Breast epithelium (tissue), 4 donors: ENCODE data around the gene TBCA. TPM values are rescaled to one million over a fixed set of nuclear protein-coding genes. Genes with fewer than 3 reads are reported as not detected.

Experiments used
- DNase-seq, 2 donors: peaks; one replicate each; pipeline ENCODE4 v3.0.0-alpha.2; 2019; ENCODE audit warnings: low spot score in 2 of 2
- H3K27ac ChIP-seq, 2 donors: fragments of 200-600 bp; sonication (generic) in 1 of 2; one replicate each; pipeline ENCODE4 v1.5.1; 2016 to 2019; ENCODE audit warnings: mild to moderate bottlenecking in 1 of 2
- H3K27me3 ChIP-seq, 2 donors: fragments of 200-600 bp; sonication (generic) in 1 of 2; one replicate each; pipeline versions ENCODE4 v1.5.1 to v1.6.0; 2017 to 2019; ENCODE audit warnings: control low read depth in 1 of 2, mild to moderate bottlenecking in 1 of 2
- H3K36me3 ChIP-seq: fragments of 200-600 bp; one replicate; pipeline ENCODE4 v1.5.1; 2019
- H3K4me1 ChIP-seq, 2 donors: fragments of 200-600 bp; sonication (generic); one replicate each; pipeline ENCODE4 v1.5.1; 2016 to 2019; ENCODE audit warnings: control low read depth in 1 of 2
- H3K4me3 ChIP-seq, 3 donors: fragments of 200-600 bp; sonication (generic); 1 replicate in 2 of 3; 2 replicates in 1 of 3; pipeline ENCODE4 v1.5.1; 2016 to 2019; ENCODE audit warnings: mild to moderate bottlenecking in 3 of 3, moderate library complexity in 2 of 3
- H3K9me3 ChIP-seq, 2 donors: fragments of 200-600 bp; sonication (generic) in 1 of 2; one replicate each; pipeline ENCODE4 v1.5.1; 2016 to 2019; ENCODE audit warnings: control low read depth in 1 of 2
- POLR2A ChIP-seq: fragments of 450-650 bp; IDR thresholded peaks from one replicate; pipeline ENCODE4 v1.6.1; 2016; ENCODE audit warnings: antibody characterized with exemption, mild to moderate bottlenecking, moderate library complexity
- POLR2AphosphoS5 ChIP-seq, 3 donors: sonication (generic); formaldehyde crosslinking; IDR thresholded peaks; one replicate each; pipeline ENCODE4 v1.6.1; 2017; ENCODE audit warnings: antibody characterized with exemption in 3 of 3
- intact Hi-C: fragments of 100-400 bp; cut with DNase I; formaldehyde crosslinking; loops from one replicate; pipeline ENCODE4 v1.15.1; 2023; ENCODE audit warnings: low total_unique reads
- total RNA-seq, 3 donors: library from RNA; depleted of rRNA; stranded (reverse); fragments of >200 nt; gene quantifications; one replicate each; pipeline ENCODE4 v1.1.0, GENCODE V29; 2016
- TF ChIP-seq, protein P1 (sequence below), 3 donors: fragments of 450-650 bp; IDR thresholded peaks; one replicate each; pipeline ENCODE4 v1.5.1; 2016 to 2017; ENCODE audit warnings: antibody characterized with exemption in 3 of 3, mild to moderate bottlenecking in 3 of 3, moderate library complexity in 3 of 3

The TBCA gene
- total RNA-seq, 3 donors from 2014 or later, result 109 to 150 (median 118) TPM

GRCh38 chr5:77778398-77778797, 2.3 kb upstream of the TBCA start:
- Histone ChIP-seq H3K9me3 (no peaks in the 10 kb centered on the region), H3K27me3 (no peaks in the 10 kb centered on the region), H3K36me3 (no peaks in the 10 kb centered on the region), H3K4me3 (no peak overlapping the region), H3K27ac (no peak overlapping the region), H3K4me1 (no peaks in the 10 kb centered on the region)
- intact Hi-C loops, result no loop called here
- TF ChIP-seq POLR2AphosphoS5 (IDR thresholded peaks at IDR 0.05) (no peak), POLR2A (no peak)
- TF ChIP-seq, protein P1, sequence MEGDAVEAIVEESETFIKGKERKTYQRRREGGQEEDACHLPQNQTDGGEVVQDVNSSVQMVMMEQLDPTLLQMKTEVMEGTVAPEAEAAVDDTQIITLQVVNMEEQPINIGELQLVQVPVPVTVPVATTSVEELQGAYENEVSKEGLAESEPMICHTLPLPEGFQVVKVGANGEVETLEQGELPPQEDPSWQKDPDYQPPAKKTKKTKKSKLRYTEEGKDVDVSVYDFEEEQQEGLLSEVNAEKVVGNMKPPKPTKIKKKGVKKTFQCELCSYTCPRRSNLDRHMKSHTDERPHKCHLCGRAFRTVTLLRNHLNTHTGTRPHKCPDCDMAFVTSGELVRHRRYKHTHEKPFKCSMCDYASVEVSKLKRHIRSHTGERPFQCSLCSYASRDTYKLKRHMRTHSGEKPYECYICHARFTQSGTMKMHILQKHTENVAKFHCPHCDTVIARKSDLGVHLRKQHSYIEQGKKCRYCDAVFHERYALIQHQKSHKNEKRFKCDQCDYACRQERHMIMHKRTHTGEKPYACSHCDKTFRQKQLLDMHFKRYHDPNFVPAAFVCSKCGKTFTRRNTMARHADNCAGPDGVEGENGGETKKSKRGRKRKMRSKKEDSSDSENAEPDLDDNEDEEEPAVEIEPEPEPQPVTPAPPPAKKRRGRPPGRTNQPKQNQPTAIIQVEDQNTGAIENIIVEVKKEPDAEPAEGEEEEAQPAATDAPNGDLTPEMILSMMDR (IDR thresholded peaks at IDR 0.05), result no peak
- no peak for DNase-seq

GRCh38 chr5:77777911-77778310, 1.8 kb upstream of the TBCA start:
- no peaks in the 10 kb centered on the region for H3K9me3 ChIP-seq
- no peak overlapping the region for H3K4me3 ChIP-seq
- no peaks in the 10 kb centered on the region for H3K36me3 ChIP-seq
- no peaks in the 10 kb centered on the region for H3K4me1 ChIP-seq
- no peak for DNase-seq
- no peak overlapping the region for H3K27ac ChIP-seq
- intact Hi-C loops, result no loop called here
- TF ChIP-seq POLR2AphosphoS5 (IDR thresholded peaks at IDR 0.05), result no peak
- TF ChIP-seq POLR2A, result no peak
- TF ChIP-seq, protein P1 (IDR thresholded peaks at IDR 0.05), result no peak
- H3K27me3 ChIP-seq, result no peaks in the 10 kb centered on the region

DNA sequence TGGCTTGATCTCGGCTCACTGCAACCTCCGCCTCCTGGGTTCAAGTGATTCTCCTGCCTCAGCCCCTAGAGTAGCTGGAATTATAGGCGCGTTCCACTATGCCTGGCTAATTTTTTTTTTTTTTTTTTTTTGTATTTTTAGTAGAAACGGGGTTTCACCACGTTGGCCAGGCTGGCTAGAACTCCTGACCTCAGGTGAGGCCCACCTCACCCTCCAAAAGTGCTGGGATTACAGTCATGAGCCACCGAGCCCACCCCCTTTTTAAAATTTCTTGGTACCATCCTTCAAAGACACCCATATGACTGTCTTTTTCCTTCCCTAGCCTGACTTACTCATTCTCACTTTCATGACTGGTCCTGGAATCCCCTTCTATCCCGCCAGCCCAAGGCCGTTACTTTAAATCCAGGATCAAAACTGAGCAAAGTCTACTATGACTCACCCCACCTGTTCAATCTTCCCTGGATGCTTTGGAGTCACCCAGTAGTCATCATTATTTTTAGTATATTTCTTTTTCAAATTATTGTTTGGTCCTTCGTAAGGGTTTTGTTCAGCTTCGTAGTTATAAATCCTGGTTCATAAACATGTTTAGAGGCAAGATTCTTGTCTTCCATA, 1.2 kb upstream of the TBCA start:
- Histone ChIP-seq H3K36me3 (no peaks in the 10 kb centered on the region), H3K27me3 (no peaks in the 10 kb centered on the region), H3K4me3 (no peak overlapping the region), H3K4me1 (no peaks in the 10 kb centered on the region), H3K27ac (no peak overlapping the region), H3K9me3 (no peaks in the 10 kb centered on the region)
- TF ChIP-seq, protein P1 (IDR thresholded peaks at IDR 0.05), result no peak
- TF ChIP-seq POLR2AphosphoS5 (IDR thresholded peaks at IDR 0.05) (no peak), POLR2A (no peak)
- no peak for DNase-seq
- intact Hi-C loops, result no loop called here

GRCh38 chr5:77776554-77777206, 541 bp upstream of the TBCA start:
- peak overlapping the region; percentile 71 to 95 (median 80) for H3K4me3 ChIP-seq
- intact Hi-C loops, result no loop called here
- peak overlapping the region; percentile 99 to 100 for H3K27ac ChIP-seq
- no peak for DNase-seq
- no peaks in the 10 kb centered on the region for H3K4me1 ChIP-seq
- no peaks in the 10 kb centered on the region for H3K9me3 ChIP-seq
- no peak for TF ChIP-seq POLR2A
- TF ChIP-seq, protein P1 (IDR thresholded peaks at IDR 0.05), result no peak
- no peak for TF ChIP-seq POLR2AphosphoS5 (IDR thresholded peaks at IDR 0.05)
- no peaks in the 10 kb centered on the region for H3K36me3 ChIP-seq
- H3K27me3 ChIP-seq, result no peaks in the 10 kb centered on the region

- H3K36me3 ChIP-seq, result no peaks in the 10 kb centered on the region
- intact Hi-C loops, result no loop called here
- peak overlapping the region; percentile 71 to 95 (median 80) for H3K4me3 ChIP-seq
- no peak for TF ChIP-seq POLR2A
- no peaks in the 10 kb centered on the region for H3K9me3 ChIP-seq
- DNase-seq, result no peak
- peak overlapping the region; percentile 99 to 100 for H3K27ac ChIP-seq
- no peaks in the 10 kb centered on the region for H3K27me3 ChIP-seq
- no peaks in the 10 kb centered on the region for H3K4me1 ChIP-seq
Observed at GRCh38 chr5:77774981-77775789, 954 bp downstream of the TBCA start.
